ENCODE data around the gene LAG3. TPM values are rescaled to one million over a fixed set of nuclear protein-coding genes. Genes with fewer than 3 reads are reported as not detected.
A peak's percentile ranks its signal among the peaks of the same experiment; 100 is the strongest.

Gene LAG3
- total RNA-seq, 1 experiment from 2014 or later: 4.1 TPM

- ChIA-PET CTCF (no interaction called here), POLR2A (ENCODE audit: low non-redundant PET) (no interaction called here)
- TSS peak; percentile 14 for BruUV-seq (replicated peaks)
- intact Hi-C loops (cut with micrococcal nuclease; ENCODE audit: unreplicated experiment): loop anchor here (5.0 kb wide), 2 partner anchors 38 to 158 kb away; no protein-coding TSS in a partner anchor
- Histone ChIP-seq H3K27ac (ENCODE audit: low read depth, low read length, poor library complexity, severe bottlenecking) (no peak overlapping the region), H3K4me3 (ENCODE audit: low read depth, low read length, poor library complexity, severe bottlenecking) (no peak overlapping the region), H3K4me1 (ENCODE audit: insufficient read depth, low read length, poor library complexity, severe bottlenecking) (peaks cover 8% of the 10 kb centered on the region), H3K27me3 (replicated peaks; ENCODE audit: insufficient read depth, low read depth, low read length, poor library complexity) (no peaks in the 10 kb centered on the region), H3K9me3 (ENCODE audit: low read depth, low read length, poor library complexity, severe bottlenecking) (no peaks in the 10 kb centered on the region), H3K36me3 (ENCODE audit: insufficient read depth, low read length, poor library complexity, severe bottlenecking) (peaks cover 37% of the 10 kb centered on the region)
- no peak for DNase-seq (ENCODE audit: low spot score)
- TF ChIP-seq, protein P1, sequence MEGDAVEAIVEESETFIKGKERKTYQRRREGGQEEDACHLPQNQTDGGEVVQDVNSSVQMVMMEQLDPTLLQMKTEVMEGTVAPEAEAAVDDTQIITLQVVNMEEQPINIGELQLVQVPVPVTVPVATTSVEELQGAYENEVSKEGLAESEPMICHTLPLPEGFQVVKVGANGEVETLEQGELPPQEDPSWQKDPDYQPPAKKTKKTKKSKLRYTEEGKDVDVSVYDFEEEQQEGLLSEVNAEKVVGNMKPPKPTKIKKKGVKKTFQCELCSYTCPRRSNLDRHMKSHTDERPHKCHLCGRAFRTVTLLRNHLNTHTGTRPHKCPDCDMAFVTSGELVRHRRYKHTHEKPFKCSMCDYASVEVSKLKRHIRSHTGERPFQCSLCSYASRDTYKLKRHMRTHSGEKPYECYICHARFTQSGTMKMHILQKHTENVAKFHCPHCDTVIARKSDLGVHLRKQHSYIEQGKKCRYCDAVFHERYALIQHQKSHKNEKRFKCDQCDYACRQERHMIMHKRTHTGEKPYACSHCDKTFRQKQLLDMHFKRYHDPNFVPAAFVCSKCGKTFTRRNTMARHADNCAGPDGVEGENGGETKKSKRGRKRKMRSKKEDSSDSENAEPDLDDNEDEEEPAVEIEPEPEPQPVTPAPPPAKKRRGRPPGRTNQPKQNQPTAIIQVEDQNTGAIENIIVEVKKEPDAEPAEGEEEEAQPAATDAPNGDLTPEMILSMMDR (conservative IDR thresholded peaks at IDR 0.05; ENCODE audit: low read depth, low read length): no peak
- no peak for TF ChIP-seq EZH2 (IDR thresholded peaks at IDR 0.05; ENCODE audit: borderline replicate concordance, low read depth, low read length, poor library complexity, severe bottlenecking)
These were observed 3.2 kb downstream of the LAG3 start for GRCh38 chr12:6775185-6776174.

DNA sequence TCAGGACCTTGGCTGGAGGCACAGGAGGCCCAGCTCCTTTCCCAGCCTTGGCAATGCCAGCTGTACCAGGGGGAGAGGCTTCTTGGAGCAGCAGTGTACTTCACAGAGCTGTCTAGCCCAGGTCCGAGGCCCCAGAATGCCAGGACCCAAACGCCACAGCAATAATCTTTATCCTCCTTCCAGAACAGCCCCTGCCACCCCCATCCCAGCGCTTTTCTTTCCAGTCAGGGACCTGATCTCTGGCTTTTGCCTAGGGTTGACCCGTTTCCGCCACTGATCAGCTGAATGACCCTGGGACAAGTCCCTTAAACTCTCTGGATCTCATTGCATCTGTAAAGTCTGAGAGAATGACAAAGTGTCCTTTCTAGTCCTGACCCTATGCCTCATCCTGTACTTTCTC is 5.1 kb downstream of the LAG3 start:
- Histone ChIP-seq H3K27me3 (replicated peaks; ENCODE audit: insufficient read depth, low read depth, low read length, poor library complexity) (no peaks in the 10 kb centered on the region), H3K27ac (ENCODE audit: low read depth, low read length, poor library complexity, severe bottlenecking) (no peak overlapping the region), H3K36me3 (ENCODE audit: insufficient read depth, low read length, poor library complexity, severe bottlenecking) (peaks cover 26% of the 10 kb centered on the region), H3K4me3 (ENCODE audit: low read depth, low read length, poor library complexity, severe bottlenecking) (no peak overlapping the region), H3K9me3 (ENCODE audit: low read depth, low read length, poor library complexity, severe bottlenecking) (no peaks in the 10 kb centered on the region), H3K4me1 (ENCODE audit: insufficient read depth, low read length, poor library complexity, severe bottlenecking) (peaks cover 8% of the 10 kb centered on the region)
- intact Hi-C loops (cut with micrococcal nuclease; ENCODE audit: unreplicated experiment): loop anchor here (5.0 kb wide), 2 partner anchors 40 to 160 kb away; no protein-coding TSS in a partner anchor
- TF ChIP-seq, protein P1 (conservative IDR thresholded peaks at IDR 0.05; ENCODE audit: low read depth, low read length): no peak
- TF ChIP-seq EZH2 (IDR thresholded peaks at IDR 0.05; ENCODE audit: borderline replicate concordance, low read depth, low read length, poor library complexity, severe bottlenecking): no peak
- DNase-seq (ENCODE audit: low spot score): no peak
- ChIA-PET POLR2A (ENCODE audit: low non-redundant PET) (no interaction called here), CTCF (interaction anchor here (1.0 to 1.1 kb wide), 2 partner anchors 10 to 12 kb away, joined by 3 to 4 read pairs; partner anchors contain the start of gene PTMS)
- BruUV-seq (replicated peaks): no TSS peak

- no TSS peak for BruUV-seq (replicated peaks)
- H3K4me3 ChIP-seq (ENCODE audit: low read depth, low read length, poor library complexity, severe bottlenecking): no peak overlapping the region
- CTCF ChIA-PET: interaction anchor here (1.0 to 1.1 kb wide), 4 partner anchors 11 to 25 kb away, joined by 3 to 12 read pairs (median 5); partner anchors contain the start of genes MLF2 and PTMS
- peak overlapping the region; percentile 29 for H3K27ac ChIP-seq (ENCODE audit: low read depth, low read length, poor library complexity, severe bottlenecking)
- no peaks in the 10 kb centered on the region for H3K9me3 ChIP-seq (ENCODE audit: low read depth, low read length, poor library complexity, severe bottlenecking)
- H3K27me3 ChIP-seq (replicated peaks; ENCODE audit: insufficient read depth, low read depth, low read length, poor library complexity): no peaks in the 10 kb centered on the region
- H3K4me1 ChIP-seq (ENCODE audit: insufficient read depth, low read length, poor library complexity, severe bottlenecking): peaks cover 8% of the 10 kb centered on the region
- TF ChIP-seq EZH2 (IDR thresholded peaks at IDR 0.05; ENCODE audit: borderline replicate concordance, low read depth, low read length, poor library complexity, severe bottlenecking): no peak
- TF ChIP-seq, protein P1 (conservative IDR thresholded peaks at IDR 0.05; ENCODE audit: low read depth, low read length): no peak
- peaks cover 26% of the 10 kb centered on the region for H3K36me3 ChIP-seq (ENCODE audit: insufficient read depth, low read length, poor library complexity, severe bottlenecking)
- DNase-seq (ENCODE audit: low spot score): peak; percentile 51
- intact Hi-C loops (cut with micrococcal nuclease; ENCODE audit: unreplicated experiment): loop anchor here (5.0 kb wide), 2 partner anchors 41 to 161 kb away; no protein-coding TSS in a partner anchor
- POLR2A ChIA-PET (ENCODE audit: low non-redundant PET): interaction anchor here (0.6 kb wide), 2 partner anchors 12 to 859 kb away, joined by 4 read pairs; partner anchors contain the start of gene PTMS
These were observed 5.9 kb downstream of the LAG3 start for GRCh38 chr12:6778217-6778573.

Measured in A673 (cell line).